Ectodermal cell (in vitro differentiated cells): ENCODE results near the gene TRPC4AP.

Experiments used
- H3K27ac ChIP-seq: 2 replicates; pipeline ENCODE4 v1.7.0; 2013; ENCODE audit warnings: mild to moderate bottlenecking, low read depth, low read length; ENCODE audit not compliant: insufficient read depth, poor library complexity, severe bottlenecking
- H3K27me3 ChIP-seq: 2 replicates; pipeline ENCODE4 v1.7.0; 2013; ENCODE audit warnings: mild to moderate bottlenecking, low read length; ENCODE audit not compliant: insufficient read depth, control insufficient read depth, poor library complexity, severe bottlenecking
- H3K36me3 ChIP-seq: one replicate; pipeline ENCODE4 v1.7.0; 2013; ENCODE audit warnings: low read length; ENCODE audit not compliant: control insufficient read depth, insufficient read depth
- H3K4me1 ChIP-seq: one replicate; pipeline ENCODE4 v1.7.0; 2013; ENCODE audit warnings: low read length; ENCODE audit not compliant: control insufficient read depth, insufficient read depth
- H3K4me3 ChIP-seq: 2 replicates; pipeline ENCODE4 v1.7.0; 2013; ENCODE audit warnings: low read depth, low read length, control low read depth; ENCODE audit not compliant: insufficient read depth
- H3K9me3 ChIP-seq: 2 replicates; pipeline ENCODE4 v1.7.0; 2013; ENCODE audit warnings: mild to moderate bottlenecking, low read length, moderate library complexity; ENCODE audit not compliant: control insufficient read depth
- WGBS, 2 experiments: methylation state at CpG; one replicate each; pipeline ENCODE4 v1.1.7; 2013; ENCODE audit warnings: missing lambda C conversion rate in 2 of 2; 5-methylcytosine and 5-hydroxymethylcytosine counted together

The TRPC4AP gene

GRCh38 chr20:35008411-35009342 lies 83.9 kb downstream of the TRPC4AP start:
- Histone ChIP-seq H3K4me3 (no peak overlapping the region), H3K27me3 (no peaks in the 10 kb centered on the region), H3K36me3 (peaks cover 78% of the 10 kb centered on the region), H3K4me1 (no peaks in the 10 kb centered on the region), H3K9me3 (no peaks in the 10 kb centered on the region), H3K27ac (no peak overlapping the region)
- 94 to 96% methylated on average over 13 to 14 of the region's 14 CpGs for WGBS, 2 experiments

DNA sequence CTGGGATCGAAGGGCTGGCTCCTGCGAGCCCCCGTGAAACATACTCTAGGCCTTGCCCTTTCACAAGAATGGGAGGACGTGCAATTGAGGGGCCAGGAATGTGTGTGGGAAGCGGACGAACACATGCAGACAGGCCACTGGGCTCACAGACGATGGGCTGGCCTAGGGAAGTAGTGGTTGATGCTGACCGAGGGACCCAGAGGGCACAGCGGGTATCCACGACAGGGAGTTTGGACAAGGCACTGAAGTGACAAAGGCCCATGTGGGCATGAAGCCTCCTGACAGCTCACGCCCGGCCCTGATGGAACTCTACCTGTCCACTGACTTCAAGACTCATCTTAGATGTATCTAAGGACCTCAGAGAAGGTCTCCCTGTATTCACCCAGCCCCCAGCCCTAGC lies 84.7 kb downstream of the TRPC4AP start:
- Histone ChIP-seq H3K27ac (no peak overlapping the region), H3K36me3 (peaks cover 83% of the 10 kb centered on the region), H3K4me1 (no peaks in the 10 kb centered on the region), H3K27me3 (no peaks in the 10 kb centered on the region), H3K9me3 (no peaks in the 10 kb centered on the region), H3K4me3 (no peak overlapping the region)
- 94 to 96% methylated on average over 12 of the region's 12 CpGs for WGBS, 2 experiments

GRCh38 chr20:35007413-35007812 lies 85.2 kb downstream of the TRPC4AP start:
- Histone ChIP-seq H3K4me1 (no peaks in the 10 kb centered on the region), H3K27me3 (no peaks in the 10 kb centered on the region), H3K36me3 (peaks cover 83% of the 10 kb centered on the region), H3K4me3 (no peak overlapping the region), H3K27ac (no peak overlapping the region), H3K9me3 (no peaks in the 10 kb centered on the region)
- 84 to 85% methylated on average over 9 of the region's 9 CpGs for WGBS, 2 experiments

GRCh38 chr20:35006531-35006971 lies 86.1 kb downstream of the TRPC4AP start:
- peaks cover 82% of the 10 kb centered on the region for H3K36me3 ChIP-seq
- WGBS, 2 experiments, result 93 to 95% methylated on average over 4 of the region's 4 CpGs
- H3K4me3 ChIP-seq, result no peak overlapping the region
- no peaks in the 10 kb centered on the region for H3K9me3 ChIP-seq
- H3K4me1 ChIP-seq, result no peaks in the 10 kb centered on the region
- H3K27me3 ChIP-seq, result no peaks in the 10 kb centered on the region
- H3K27ac ChIP-seq, result no peak overlapping the region

GRCh38 chr20:35006009-35006408 lies 86.6 kb downstream of the TRPC4AP start:
- Histone ChIP-seq H3K27ac (no peak overlapping the region), H3K4me3 (no peak overlapping the region), H3K9me3 (no peaks in the 10 kb centered on the region), H3K27me3 (no peaks in the 10 kb centered on the region), H3K4me1 (no peaks in the 10 kb centered on the region), H3K36me3 (peaks cover 83% of the 10 kb centered on the region)
- WGBS, 2 experiments, result 85% methylated on average over 11 of the region's 11 CpGs

GRCh38 chr20:35005463-35005961 lies 87.1 kb downstream of the TRPC4AP start:
- Histone ChIP-seq H3K9me3 (no peaks in the 10 kb centered on the region), H3K36me3 (peaks cover 82% of the 10 kb centered on the region), H3K4me3 (no peak overlapping the region), H3K27me3 (no peaks in the 10 kb centered on the region), H3K27ac (no peak overlapping the region), H3K4me1 (no peaks in the 10 kb centered on the region)
- 94 to 96% methylated on average over 7 of the region's 7 CpGs for WGBS, 2 experiments

GRCh38 chr20:35004749-35005462 lies 87.7 kb downstream of the TRPC4AP start:
- H3K27me3 ChIP-seq, result no peaks in the 10 kb centered on the region
- H3K27ac ChIP-seq, result no peak overlapping the region
- H3K36me3 ChIP-seq, result peaks cover 82% of the 10 kb centered on the region
- H3K4me3 ChIP-seq, result no peak overlapping the region
- no peaks in the 10 kb centered on the region for H3K4me1 ChIP-seq
- H3K9me3 ChIP-seq, result no peaks in the 10 kb centered on the region
- WGBS, 2 experiments, result 93 to 94% methylated on average over 20 of the region's 20 CpGs

DNA sequence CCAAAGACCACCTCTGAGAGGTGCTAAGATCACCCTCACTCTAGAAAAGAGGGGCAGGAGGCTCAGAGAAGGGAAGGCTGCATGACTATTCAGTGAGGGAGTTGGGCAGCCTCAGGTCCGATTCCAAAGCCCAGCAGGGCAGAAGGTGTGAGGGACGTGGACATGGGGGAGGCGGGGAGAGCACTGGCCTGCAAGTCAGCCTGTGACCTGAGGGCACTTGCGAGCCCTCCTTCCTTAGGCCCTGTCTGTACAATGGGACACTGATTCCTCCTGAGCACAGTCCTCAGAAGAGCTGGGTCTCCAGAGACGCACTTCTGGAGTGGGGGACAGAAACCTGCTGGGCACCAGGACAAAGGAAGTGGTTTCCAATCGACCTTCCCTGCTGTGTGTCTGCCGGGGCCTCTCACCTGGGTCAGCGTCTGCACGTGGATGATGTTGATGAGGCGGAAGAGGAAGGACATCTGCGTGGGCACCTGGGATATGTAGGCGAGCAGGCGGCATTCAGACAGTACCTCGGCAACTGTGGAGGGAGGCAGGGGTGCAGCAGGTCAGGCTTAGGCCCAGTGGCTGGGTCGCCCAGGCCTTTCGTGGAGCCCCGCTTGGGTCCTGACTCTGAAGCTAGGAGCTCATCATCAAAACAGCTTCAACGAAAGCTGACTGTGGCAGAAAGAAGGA lies 88.4 kb downstream of the TRPC4AP start:
- H3K4me1 ChIP-seq, result no peaks in the 10 kb centered on the region
- H3K4me3 ChIP-seq, result no peak overlapping the region
- 90 to 91% methylated on average over 18 of the region's 18 CpGs for WGBS, 2 experiments
- H3K9me3 ChIP-seq, result no peaks in the 10 kb centered on the region
- H3K27ac ChIP-seq, result no peak overlapping the region
- no peaks in the 10 kb centered on the region for H3K27me3 ChIP-seq
- peaks cover 76% of the 10 kb centered on the region for H3K36me3 ChIP-seq

GRCh38 chr20:35003211-35004031 lies 89.2 kb downstream of the TRPC4AP start:
- 94 to 96% methylated on average over 25 of the region's 25 CpGs for WGBS, 2 experiments
- Histone ChIP-seq H3K27ac (no peak overlapping the region), H3K27me3 (no peaks in the 10 kb centered on the region), H3K36me3 (peaks cover 69% of the 10 kb centered on the region), H3K4me1 (no peaks in the 10 kb centered on the region), H3K9me3 (no peaks in the 10 kb centered on the region), H3K4me3 (no peak overlapping the region)
